IPS DF 4.7 (cell line): Measurements from ENCODE around the gene CST11.
A peak's percentile ranks its signal among the peaks of the same experiment; 100 is the strongest.

Experiments
- DNase-seq: peaks from one replicate; pipeline ENCODE4 v3.0.0-alpha.2; 2013; ENCODE audit warnings: low spot score; ENCODE audit errors: extremely low read depth

Gene CST11

GRCh38 chr20:23454816-23455215 lies 2.1 kb upstream of the CST11 start:
- no peak for DNase-seq

- no peak for DNase-seq
Measured at GRCh38 chr20:23453549-23454543, 1.2 kb upstream of the CST11 start.

- DNase-seq = no peak
Measured at GRCh38 chr20:23451956-23452487, 654 bp downstream of the CST11 start.

- DNase-seq = no peak
Measured at GRCh38 chr20:23450877-23451276, 1.8 kb downstream of the CST11 start.

- no peak for DNase-seq
Measured at GRCh38 chr20:23449421-23449820, 3.3 kb downstream of the CST11 start.

GRCh38 chr20:23448167-23448566 lies 4.5 kb downstream of the CST11 start:
- no peak for DNase-seq

DNA sequence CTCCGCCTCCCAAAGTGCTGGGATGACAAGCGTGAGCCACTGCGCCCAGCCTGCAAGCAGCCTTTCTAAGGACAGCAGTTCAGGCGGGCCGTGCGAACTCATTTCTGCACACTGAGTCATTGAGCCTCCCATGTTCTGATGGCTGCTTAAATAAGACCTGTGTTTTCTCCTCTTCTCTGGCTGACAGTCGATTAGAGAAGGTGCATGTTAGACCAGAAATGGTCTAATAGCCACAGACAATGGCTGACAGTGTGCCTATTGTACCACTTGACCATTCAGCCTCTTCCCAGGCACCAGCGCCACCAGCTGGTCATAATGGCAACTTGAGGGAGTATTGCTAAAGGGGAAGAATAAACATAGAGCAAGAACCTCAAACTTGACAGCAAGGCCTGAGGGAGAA lies 6.2 kb downstream of the CST11 start:
- peak; percentile 49 for DNase-seq

DNA sequence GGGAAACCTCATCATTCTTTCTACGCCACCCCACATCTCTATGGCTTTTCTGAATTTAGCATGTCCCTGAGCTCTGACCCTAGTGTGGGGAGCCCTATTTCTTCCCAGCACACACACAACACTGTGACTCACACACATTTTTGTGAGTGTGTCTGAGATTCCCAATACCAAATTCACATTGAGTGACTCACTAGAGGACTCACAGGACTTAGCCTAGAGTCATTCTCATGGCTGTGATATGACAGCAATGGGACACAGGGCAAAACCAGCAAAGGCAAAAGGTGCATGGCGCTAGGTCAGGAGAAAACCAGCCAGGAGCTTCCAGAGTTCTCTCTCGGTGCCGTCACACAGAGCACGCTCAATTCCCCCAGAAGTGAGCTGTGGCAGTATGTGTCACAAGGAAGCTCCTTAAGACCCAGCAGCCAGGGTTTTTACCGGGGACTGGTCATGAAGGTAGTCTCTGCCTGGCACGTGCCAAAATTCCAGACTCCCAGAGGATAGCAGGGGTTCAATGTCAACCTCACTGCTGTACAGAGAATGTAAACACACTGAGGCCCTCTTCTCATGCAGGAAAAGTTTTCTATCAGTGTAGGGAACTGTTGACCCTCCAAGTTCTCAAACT lies 7.0 kb downstream of the CST11 start:
- no peak for DNase-seq

- no peak for DNase-seq
Measured at GRCh38 chr20:23444859-23445258, 7.8 kb downstream of the CST11 start.

GRCh38 chr20:23442436-23442835 lies 10.2 kb downstream of the CST11 start:
- DNase-seq = no peak

- peak; percentile 93 for DNase-seq
Measured at GRCh38 chr20:23441850-23442313, 10.8 kb downstream of the CST11 start.

GRCh38 chr20:23440004-23440403 lies 12.7 kb downstream of the CST11 start:
- DNase-seq = no peak

GRCh38 chr20:23438661-23439060 lies 14.0 kb downstream of the CST11 start:
- DNase-seq = no peak

DNA sequence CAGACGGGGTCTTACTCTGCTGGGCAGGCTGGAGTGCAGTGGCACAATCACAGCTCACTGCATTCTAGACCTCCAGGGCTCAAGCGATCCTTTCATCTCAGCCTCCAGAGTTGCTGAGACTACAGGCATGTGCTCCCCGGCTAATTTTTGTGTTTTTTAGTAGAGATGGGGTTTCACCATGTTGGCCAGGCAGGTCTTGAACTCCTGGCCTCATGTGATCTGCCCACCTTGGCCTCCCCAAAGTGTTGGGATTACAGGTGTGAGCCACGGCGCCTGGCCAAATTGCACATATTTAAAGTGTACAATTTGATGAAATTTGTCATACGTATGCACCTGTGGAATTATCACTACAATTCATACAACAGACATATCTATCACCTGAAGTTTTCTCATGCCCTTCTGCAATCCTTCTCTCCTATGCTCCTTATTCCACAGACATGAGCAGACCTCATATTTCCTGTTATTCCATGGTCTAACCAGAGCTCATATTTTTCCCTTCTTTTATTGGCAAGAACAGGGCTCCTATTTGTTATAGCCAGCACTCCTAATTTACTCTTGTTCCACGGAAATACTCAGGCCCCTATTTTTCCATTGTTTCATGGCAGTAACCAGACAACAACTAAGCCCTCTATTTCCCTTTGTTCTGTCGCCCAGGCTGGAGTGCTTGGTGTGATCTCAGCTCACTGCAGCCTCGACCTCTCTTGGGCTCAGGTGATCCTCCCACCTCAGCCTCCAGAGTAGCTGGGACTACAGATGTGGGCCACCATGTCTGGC lies 15.4 kb downstream of the CST11 start:
- no peak for DNase-seq

DNA sequence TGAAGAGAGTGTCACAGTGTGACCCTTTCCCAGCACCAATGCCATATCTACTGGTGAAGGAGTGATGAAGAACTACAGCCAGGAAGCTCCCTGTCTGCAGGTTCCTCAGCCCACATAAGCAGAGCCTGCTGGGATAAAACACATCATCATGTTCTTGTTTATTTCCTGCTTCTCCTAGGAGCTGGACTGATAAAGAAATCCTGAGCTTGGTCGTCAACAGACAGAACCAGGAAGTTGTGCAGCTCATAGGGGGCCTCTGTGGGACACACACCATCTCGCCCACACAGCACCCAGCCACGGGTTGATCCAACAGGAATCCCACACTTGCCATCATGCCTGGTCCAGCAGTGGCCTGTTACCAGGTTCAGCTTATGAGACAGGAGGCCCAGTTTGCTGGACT lies 16.0 kb downstream of the CST11 start:
- DNase-seq = no peak

DNA sequence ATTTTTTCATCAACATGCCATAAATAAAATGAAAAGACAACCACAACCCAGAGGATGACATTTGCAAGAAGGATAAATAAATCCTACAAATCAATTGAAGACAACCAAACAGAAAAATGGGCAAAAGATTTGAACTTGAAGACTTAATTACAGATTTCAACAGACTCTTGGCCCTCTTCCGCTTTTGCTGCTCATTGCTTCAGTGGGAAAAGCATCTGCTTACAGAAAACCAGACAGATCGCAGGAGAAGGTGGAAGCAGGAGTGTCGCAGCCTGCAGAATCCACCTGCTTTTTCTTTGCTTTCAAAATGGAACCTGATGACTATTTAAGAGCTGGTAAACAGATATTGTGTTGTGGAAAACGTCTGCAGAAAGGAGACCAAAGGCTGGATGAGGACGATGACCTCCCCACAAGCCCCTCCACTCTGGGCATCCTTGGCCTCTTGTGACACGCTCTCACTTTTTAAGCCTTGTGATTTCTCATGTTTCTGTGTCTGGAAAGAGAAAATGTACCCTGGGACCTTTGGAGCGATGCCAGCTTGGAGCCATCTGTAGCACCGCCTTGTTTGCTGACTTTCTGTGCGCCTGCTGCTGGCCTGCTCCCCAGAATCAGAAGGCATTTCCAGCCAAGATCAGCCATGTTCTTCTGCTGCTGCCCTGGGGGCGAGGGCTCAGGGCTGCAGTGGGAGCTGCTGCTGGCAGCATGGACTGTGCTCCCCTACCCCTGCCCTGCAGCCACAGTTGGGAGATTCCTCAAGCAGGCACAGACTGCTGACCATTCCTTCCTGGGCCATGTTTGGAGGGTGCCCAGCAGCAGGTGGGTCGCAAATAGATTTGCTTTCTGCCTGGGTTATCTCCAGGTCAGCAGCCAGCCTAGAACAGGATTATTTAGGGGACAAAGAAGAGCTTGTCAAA lies 16.8 kb downstream of the CST11 start:
- DNase-seq = no peak

- DNase-seq = no peak
Measured at GRCh38 chr20:23434521-23435313, 18.0 kb downstream of the CST11 start.

DNA sequence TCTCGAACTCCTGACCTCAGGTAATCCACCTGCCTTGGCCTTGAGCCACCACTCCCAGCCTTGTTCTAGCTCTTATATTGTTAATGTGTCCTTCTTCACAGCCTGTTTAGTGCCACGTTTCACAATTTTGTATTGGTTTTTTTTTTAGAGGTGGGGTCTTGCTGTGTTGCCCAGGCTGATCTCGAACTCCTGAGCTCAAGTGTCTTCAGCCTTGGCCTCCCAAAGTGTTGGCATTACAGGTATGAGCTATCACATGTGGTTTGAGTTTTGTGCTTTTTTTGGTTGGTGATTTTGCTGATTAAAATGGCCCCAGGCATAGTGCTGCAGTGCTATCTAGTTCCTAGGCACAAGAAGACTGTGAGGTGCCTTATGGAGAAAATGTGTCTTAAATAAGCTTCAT lies 19.0 kb downstream of the CST11 start:
- DNase-seq = no peak

DNA sequence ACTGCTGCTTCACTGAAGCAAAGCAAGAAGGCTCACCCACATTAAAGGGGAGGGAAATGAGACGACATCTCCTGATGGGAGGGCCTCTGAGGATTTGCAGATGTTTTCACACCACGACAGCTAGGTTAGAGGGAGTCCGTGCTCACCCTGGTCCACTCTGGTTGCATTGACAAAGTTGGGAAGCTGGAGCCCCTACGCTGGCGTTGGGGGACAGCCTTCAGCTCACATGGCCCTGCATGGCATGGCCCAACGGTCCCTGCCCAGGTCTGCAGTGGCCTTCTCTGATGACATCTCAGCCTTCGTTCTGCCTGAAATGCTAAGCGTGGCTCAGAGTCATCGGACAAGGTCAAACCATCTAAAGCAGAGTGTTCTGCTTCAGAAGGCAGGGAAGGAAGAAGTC lies 27.5 kb downstream of the CST11 start:
- DNase-seq = no peak
